ENCODE data around the gene TRIM9. TPM values are rescaled to one million over a fixed set of nuclear protein-coding genes. Genes with fewer than 3 reads are reported as not detected.

The TRIM9 gene
- total RNA-seq, 1 experiment from 2014 or later, result 0.44 TPM

DNA sequence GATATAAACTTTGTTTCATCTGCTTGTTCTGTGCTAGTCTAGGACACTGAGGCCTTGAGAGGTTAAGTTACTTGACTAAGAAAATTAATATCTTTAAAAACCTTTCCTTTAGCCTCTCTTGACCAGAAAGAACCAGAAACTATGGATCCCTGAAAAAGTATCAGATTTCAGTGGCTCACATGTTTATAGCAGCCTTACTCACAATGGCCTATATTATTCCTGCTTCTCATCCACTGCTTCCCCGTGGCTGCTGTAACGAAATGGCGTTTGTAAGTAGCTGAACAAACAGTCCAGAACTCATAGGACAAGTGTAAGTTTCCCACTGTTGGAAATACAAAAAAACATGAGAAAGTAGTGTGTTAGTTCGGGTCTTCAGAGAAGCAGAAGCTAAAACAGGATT, 147.5 kb downstream of the TRIM9 start:
- POLR2A ChIA-PET, result no interaction called here
- TF ChIP-seq, protein P1, sequence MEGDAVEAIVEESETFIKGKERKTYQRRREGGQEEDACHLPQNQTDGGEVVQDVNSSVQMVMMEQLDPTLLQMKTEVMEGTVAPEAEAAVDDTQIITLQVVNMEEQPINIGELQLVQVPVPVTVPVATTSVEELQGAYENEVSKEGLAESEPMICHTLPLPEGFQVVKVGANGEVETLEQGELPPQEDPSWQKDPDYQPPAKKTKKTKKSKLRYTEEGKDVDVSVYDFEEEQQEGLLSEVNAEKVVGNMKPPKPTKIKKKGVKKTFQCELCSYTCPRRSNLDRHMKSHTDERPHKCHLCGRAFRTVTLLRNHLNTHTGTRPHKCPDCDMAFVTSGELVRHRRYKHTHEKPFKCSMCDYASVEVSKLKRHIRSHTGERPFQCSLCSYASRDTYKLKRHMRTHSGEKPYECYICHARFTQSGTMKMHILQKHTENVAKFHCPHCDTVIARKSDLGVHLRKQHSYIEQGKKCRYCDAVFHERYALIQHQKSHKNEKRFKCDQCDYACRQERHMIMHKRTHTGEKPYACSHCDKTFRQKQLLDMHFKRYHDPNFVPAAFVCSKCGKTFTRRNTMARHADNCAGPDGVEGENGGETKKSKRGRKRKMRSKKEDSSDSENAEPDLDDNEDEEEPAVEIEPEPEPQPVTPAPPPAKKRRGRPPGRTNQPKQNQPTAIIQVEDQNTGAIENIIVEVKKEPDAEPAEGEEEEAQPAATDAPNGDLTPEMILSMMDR (IDR thresholded peaks at IDR 0.05), result no peak
- TF ChIP-seq POLR2AphosphoS5 (IDR thresholded peaks at IDR 0.05; ENCODE audit: low read depth, low read length), result no peak
- TF ChIP-seq TCF7L2 (IDR thresholded peaks at IDR 0.05; ENCODE audit: low read depth, low read length), result no peak
- no peak for TF ChIP-seq SIN3A (IDR thresholded peaks at IDR 0.05; ENCODE audit: borderline replicate concordance, insufficient read depth, low read depth, low read length)
- TF ChIP-seq, protein P2, sequence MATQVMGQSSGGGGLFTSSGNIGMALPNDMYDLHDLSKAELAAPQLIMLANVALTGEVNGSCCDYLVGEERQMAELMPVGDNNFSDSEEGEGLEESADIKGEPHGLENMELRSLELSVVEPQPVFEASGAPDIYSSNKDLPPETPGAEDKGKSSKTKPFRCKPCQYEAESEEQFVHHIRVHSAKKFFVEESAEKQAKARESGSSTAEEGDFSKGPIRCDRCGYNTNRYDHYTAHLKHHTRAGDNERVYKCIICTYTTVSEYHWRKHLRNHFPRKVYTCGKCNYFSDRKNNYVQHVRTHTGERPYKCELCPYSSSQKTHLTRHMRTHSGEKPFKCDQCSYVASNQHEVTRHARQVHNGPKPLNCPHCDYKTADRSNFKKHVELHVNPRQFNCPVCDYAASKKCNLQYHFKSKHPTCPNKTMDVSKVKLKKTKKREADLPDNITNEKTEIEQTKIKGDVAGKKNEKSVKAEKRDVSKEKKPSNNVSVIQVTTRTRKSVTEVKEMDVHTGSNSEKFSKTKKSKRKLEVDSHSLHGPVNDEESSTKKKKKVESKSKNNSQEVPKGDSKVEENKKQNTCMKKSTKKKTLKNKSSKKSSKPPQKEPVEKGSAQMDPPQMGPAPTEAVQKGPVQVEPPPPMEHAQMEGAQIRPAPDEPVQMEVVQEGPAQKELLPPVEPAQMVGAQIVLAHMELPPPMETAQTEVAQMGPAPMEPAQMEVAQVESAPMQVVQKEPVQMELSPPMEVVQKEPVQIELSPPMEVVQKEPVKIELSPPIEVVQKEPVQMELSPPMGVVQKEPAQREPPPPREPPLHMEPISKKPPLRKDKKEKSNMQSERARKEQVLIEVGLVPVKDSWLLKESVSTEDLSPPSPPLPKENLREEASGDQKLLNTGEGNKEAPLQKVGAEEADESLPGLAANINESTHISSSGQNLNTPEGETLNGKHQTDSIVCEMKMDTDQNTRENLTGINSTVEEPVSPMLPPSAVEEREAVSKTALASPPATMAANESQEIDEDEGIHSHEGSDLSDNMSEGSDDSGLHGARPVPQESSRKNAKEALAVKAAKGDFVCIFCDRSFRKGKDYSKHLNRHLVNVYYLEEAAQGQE (IDR thresholded peaks at IDR 0.05; ENCODE audit: insufficient read depth in 1 of 2, low read depth in 2 of 2, low read length in 1 of 2), result no peak

DNA sequence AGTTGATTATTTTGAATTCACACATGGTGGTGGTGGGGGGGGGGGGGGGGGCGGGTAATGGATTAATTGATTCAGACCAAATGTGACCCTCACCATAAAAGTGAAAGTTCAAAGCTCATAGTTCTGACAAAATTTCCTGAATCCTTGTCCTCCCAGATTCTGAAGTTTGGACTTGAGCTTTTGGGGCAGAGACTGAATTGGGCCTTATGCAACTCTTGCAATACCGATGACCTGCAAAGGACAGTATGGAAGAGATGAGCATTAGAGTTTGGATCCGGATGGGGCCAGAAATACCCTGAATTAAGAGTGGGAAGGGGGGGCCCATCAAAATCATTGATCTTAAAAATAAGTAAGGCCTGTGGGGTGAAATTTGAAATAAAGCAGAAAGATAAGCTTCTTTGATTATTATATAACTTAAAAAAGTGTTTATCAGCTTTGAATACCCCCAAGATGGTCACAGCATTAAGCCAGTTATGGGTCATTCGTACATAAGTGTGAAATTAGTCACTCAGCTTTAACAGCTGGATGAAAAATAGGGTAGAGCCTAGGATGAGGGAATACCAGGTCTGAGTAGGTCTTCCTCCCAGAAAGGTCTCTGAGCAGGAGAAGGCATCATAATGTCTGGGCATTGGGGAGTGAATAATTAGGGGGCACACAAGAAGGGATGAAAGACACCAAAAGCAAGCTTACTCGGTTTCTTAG, 148.5 kb downstream of the TRIM9 start:
- ChIA-PET CTCF (no interaction called here), POLR2A (no interaction called here)
- Histone ChIP-seq H3K36me3 (ENCODE audit: control insufficient read depth, insufficient read depth, low read length) (no peaks in the 10 kb centered on the region), H3K9me3 (ENCODE audit: control insufficient read depth, insufficient read depth, low read depth, low read length) (no peaks in the 10 kb centered on the region), H3K27me3 (ENCODE audit: control insufficient read depth, insufficient read depth, low read length) (no peaks in the 10 kb centered on the region), H3K4me1 (ENCODE audit: control insufficient read depth, insufficient read depth, low read length) (no peaks in the 10 kb centered on the region), H3K27ac (ENCODE audit: low read length) (no peak overlapping the region), H3K4me3 (ENCODE audit: low read depth in 2 of 2, low read length in 2 of 2) (no peak overlapping the region)
- intact Hi-C loops (cut with micrococcal nuclease; ENCODE audit: unreplicated experiment), result no loop called here
- no TSS peak for BruUV-seq (replicated peaks)
- DNase-seq (ENCODE audit: low read depth, low spot score), result no peak
- ATAC-seq, result no peak
- in situ Hi-C loops (cut with HindIII; ENCODE audit: low pct_unique_long_range_greater_than_20kb, low sequenced_read_pairs), result no loop called here
- TF ChIP-seq TCF7L2 (IDR thresholded peaks at IDR 0.05; ENCODE audit: low read depth, low read length) (no peak), SIN3A (IDR thresholded peaks at IDR 0.05; ENCODE audit: borderline replicate concordance, insufficient read depth, low read depth, low read length) (no peak)
- TF ChIP-seq, protein P2 (IDR thresholded peaks at IDR 0.05; ENCODE audit: insufficient read depth in 1 of 2, low read depth in 2 of 2, low read length in 1 of 2), result no peak
- TF ChIP-seq, protein P1 (IDR thresholded peaks at IDR 0.05), result no peak

More for the DNA sequence above, 147.5 kb downstream of the TRIM9 start:
- Histone ChIP-seq H3K27me3 (ENCODE audit: control insufficient read depth, insufficient read depth, low read length) (no peaks in the 10 kb centered on the region), H3K36me3 (ENCODE audit: control insufficient read depth, insufficient read depth, low read length) (no peaks in the 10 kb centered on the region), H3K9me3 (ENCODE audit: control insufficient read depth, insufficient read depth, low read depth, low read length) (no peaks in the 10 kb centered on the region), H3K4me3 (ENCODE audit: low read depth in 2 of 2, low read length in 2 of 2) (no peak overlapping the region), H3K27ac (ENCODE audit: low read length) (no peak overlapping the region), H3K4me1 (ENCODE audit: control insufficient read depth, insufficient read depth, low read length) (no peaks in the 10 kb centered on the region)
- DNase-seq (ENCODE audit: low read depth, low spot score), result no peak
- intact Hi-C loops (cut with micrococcal nuclease; ENCODE audit: unreplicated experiment) (no loop called here), in situ Hi-C loops (cut with HindIII; ENCODE audit: low pct_unique_long_range_greater_than_20kb, low sequenced_read_pairs) (no loop called here)
- ATAC-seq, result no peak
- CTCF ChIA-PET, result no interaction called here
- no TSS peak for BruUV-seq (replicated peaks)

Data from Panc1 (cell line).